Measurements from ENCODE around the gene CDK5R1. TPM values are rescaled to one million over a fixed set of nuclear protein-coding genes. Genes with fewer than 3 reads are reported as not detected.

CDK5R1 gene
- total RNA-seq, 1 experiment from 2014 or later = 3.9 TPM

- no peak overlapping the region for H3K27ac ChIP-seq (ENCODE audit: low read depth, low read length, poor library complexity, severe bottlenecking)
- intact Hi-C loops (cut with micrococcal nuclease; ENCODE audit: unreplicated experiment) = no loop called here
- no peak for TF ChIP-seq EZH2 (IDR thresholded peaks at IDR 0.05; ENCODE audit: borderline replicate concordance, low read depth, low read length, poor library complexity, severe bottlenecking)
- no peak for TF ChIP-seq CTCF (conservative IDR thresholded peaks at IDR 0.05; ENCODE audit: low read depth, low read length)
- BruUV-seq (replicated peaks) = no TSS peak
- H3K9me3 ChIP-seq (ENCODE audit: low read depth, low read length, poor library complexity, severe bottlenecking) = no peaks in the 10 kb centered on the region
- H3K4me1 ChIP-seq (ENCODE audit: insufficient read depth, low read length, poor library complexity, severe bottlenecking) = no peaks in the 10 kb centered on the region
- peaks cover 73% of the 10 kb centered on the region for H3K36me3 ChIP-seq (ENCODE audit: insufficient read depth, low read length, poor library complexity, severe bottlenecking)
- POLR2A ChIA-PET (ENCODE audit: low non-redundant PET) = no interaction called here
- CTCF ChIA-PET = no interaction called here
- H3K4me3 ChIP-seq (ENCODE audit: low read depth, low read length, poor library complexity, severe bottlenecking) = no peak overlapping the region
- no peaks in the 10 kb centered on the region for H3K27me3 ChIP-seq (replicated peaks; ENCODE audit: insufficient read depth, low read depth, low read length, poor library complexity)
- DNase-seq (ENCODE audit: low spot score) = no peak
These were observed 15.1 kb upstream of the CDK5R1 start for GRCh38 chr17:32471652-32472051.

- POLR2A ChIA-PET (ENCODE audit: low non-redundant PET) = no interaction called here
- H3K9me3 ChIP-seq (ENCODE audit: low read depth, low read length, poor library complexity, severe bottlenecking) = no peaks in the 10 kb centered on the region
- DNase-seq (ENCODE audit: low spot score) = no peak
- BruUV-seq (replicated peaks) = no TSS peak
- no peaks in the 10 kb centered on the region for H3K27me3 ChIP-seq (replicated peaks; ENCODE audit: insufficient read depth, low read depth, low read length, poor library complexity)
- H3K4me3 ChIP-seq (ENCODE audit: low read depth, low read length, poor library complexity, severe bottlenecking) = no peak overlapping the region
- CTCF ChIA-PET = no interaction called here
- H3K4me1 ChIP-seq (ENCODE audit: insufficient read depth, low read length, poor library complexity, severe bottlenecking) = no peaks in the 10 kb centered on the region
- TF ChIP-seq CTCF (conservative IDR thresholded peaks at IDR 0.05; ENCODE audit: low read depth, low read length) = no peak
- no peak for TF ChIP-seq EZH2 (IDR thresholded peaks at IDR 0.05; ENCODE audit: borderline replicate concordance, low read depth, low read length, poor library complexity, severe bottlenecking)
- H3K27ac ChIP-seq (ENCODE audit: low read depth, low read length, poor library complexity, severe bottlenecking) = no peak overlapping the region
- peaks cover 67% of the 10 kb centered on the region for H3K36me3 ChIP-seq (ENCODE audit: insufficient read depth, low read length, poor library complexity, severe bottlenecking)
- intact Hi-C loops (cut with micrococcal nuclease; ENCODE audit: unreplicated experiment) = no loop called here
These were observed 11.5 kb upstream of the CDK5R1 start for GRCh38 chr17:32475258-32475657.

GRCh38 chr17:32477220-32477619 lies 9.6 kb upstream of the CDK5R1 start:
- peaks cover 54% of the 10 kb centered on the region for H3K36me3 ChIP-seq (ENCODE audit: insufficient read depth, low read length, poor library complexity, severe bottlenecking)
- intact Hi-C loops (cut with micrococcal nuclease; ENCODE audit: unreplicated experiment) = no loop called here
- no peaks in the 10 kb centered on the region for H3K27me3 ChIP-seq (replicated peaks; ENCODE audit: insufficient read depth, low read depth, low read length, poor library complexity)
- no peaks in the 10 kb centered on the region for H3K9me3 ChIP-seq (ENCODE audit: low read depth, low read length, poor library complexity, severe bottlenecking)
- ChIA-PET CTCF (no interaction called here), POLR2A (ENCODE audit: low non-redundant PET) (interaction anchor here (0.6 kb wide), 1 partner anchor 111 kb away, joined by 3 read pairs; no protein-coding TSS in a partner anchor)
- TF ChIP-seq CTCF (conservative IDR thresholded peaks at IDR 0.05; ENCODE audit: low read depth, low read length) = no peak
- no peak for TF ChIP-seq EZH2 (IDR thresholded peaks at IDR 0.05; ENCODE audit: borderline replicate concordance, low read depth, low read length, poor library complexity, severe bottlenecking)
- no TSS peak for BruUV-seq (replicated peaks)
- no peak for DNase-seq (ENCODE audit: low spot score)
- no peak overlapping the region for H3K27ac ChIP-seq (ENCODE audit: low read depth, low read length, poor library complexity, severe bottlenecking)
- H3K4me3 ChIP-seq (ENCODE audit: low read depth, low read length, poor library complexity, severe bottlenecking) = no peak overlapping the region
- H3K4me1 ChIP-seq (ENCODE audit: insufficient read depth, low read length, poor library complexity, severe bottlenecking) = no peaks in the 10 kb centered on the region

All from A673 (cell line).